Sciatic nerve (tissue), 2 donors: ENCODE data around the gene TBC1D1. TPM values are rescaled to one million over a fixed set of nuclear protein-coding genes. Genes with fewer than 3 reads are reported as not detected.

ENCODE experiments used
- ATAC-seq: fragments of 200-7000 bp; cut with Tn5 transposase; one replicate; pipeline ENCODE4 v1.9.1; 2020; ENCODE audit warnings: mild to moderate bottlenecking, moderate library complexity
- DNase-seq: peaks from one replicate; pipeline ENCODE4 v3.0.0-alpha.2; 2020; ENCODE audit warnings: low spot score
- intact Hi-C: fragments of 100-400 bp; cut with DNase I; formaldehyde crosslinking; loops from one replicate; pipeline ENCODE4 v1.14.2; 2022
- total RNA-seq: library from RNA; stranded (reverse); fragmentation: NEBNext Ultra II Directional; extraction: Animal tissue kit (Norgen Biotek cat#: 25700); gene quantifications from one replicate; pipeline ENCODE4 v1.2.1, GENCODE V29; 2021
- donor health status: DM: no; HTN: no; CAD: no.
- donor health status: DM: no; HTN: no; CAD: no.

The TBC1D1 gene
- total RNA-seq, 1 donor from 2014 or later, result 48.0 TPM

- ATAC-seq (no peak), DNase-seq (no peak)
- intact Hi-C loops, result no loop called here
Observed at GRCh38 chr4:38024206-38024509, 133.3 kb downstream of the TBC1D1 start.

GRCh38 chr4:38025665-38026064, 134.8 kb downstream of the TBC1D1 start:
- no peak for ATAC-seq
- intact Hi-C loops, result no loop called here
- no peak for DNase-seq

- DNase-seq (no peak), ATAC-seq (no peak)
- intact Hi-C loops, result no loop called here
Observed at GRCh38 chr4:38026158-38026740, 135.4 kb downstream of the TBC1D1 start.

- no peak for DNase-seq
- intact Hi-C loops, result loop anchor here (10.0 kb wide), 1 partner anchor 225 kb away; no protein-coding TSS in a partner anchor
- no peak for ATAC-seq
Observed at GRCh38 chr4:38030023-38030422, 139.1 kb downstream of the TBC1D1 start.

DNA sequence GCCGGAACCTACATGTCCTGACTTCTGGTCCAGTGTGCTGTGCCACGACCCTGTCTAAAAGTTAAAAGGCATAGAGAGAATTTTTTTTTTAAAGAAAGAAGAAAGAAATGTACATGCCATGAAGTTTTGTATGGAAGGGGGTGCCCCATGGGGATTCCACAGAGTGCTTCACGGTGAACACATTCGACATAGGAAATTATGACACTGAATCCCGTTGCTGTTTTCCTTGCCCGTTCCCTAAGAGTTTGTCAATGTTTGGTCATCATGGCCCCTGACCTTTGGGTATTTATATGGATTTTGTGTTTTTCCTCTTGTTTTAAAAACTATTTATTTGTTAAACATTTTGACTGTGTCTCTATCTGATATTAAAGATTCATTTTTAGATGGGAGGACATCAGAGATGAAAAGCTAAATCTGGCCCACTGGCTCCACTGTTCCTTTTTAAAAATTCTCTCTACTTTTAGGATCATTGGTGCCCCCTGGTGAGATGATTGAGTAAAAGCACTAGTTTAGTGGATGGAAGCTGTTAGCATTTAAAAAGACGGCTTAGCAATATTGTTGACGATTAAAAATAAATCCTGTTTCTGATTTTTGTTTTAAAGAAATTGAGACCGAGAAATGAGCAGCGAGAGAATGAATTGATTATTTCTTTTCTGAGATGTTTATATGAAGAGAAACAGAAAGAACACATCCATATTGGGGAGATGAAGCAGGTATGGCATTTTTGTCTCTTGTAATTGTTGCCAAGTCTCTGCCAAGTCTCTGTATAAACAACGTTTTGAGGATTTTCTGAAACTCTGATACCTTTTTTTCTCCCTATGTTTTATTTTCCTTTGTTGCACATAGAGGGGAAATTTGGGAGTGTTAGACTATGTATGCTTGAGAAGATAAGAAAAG, 144.3 kb downstream of the TBC1D1 start:
- ATAC-seq, result peak; percentile 45
- DNase-seq, result no peak
- intact Hi-C loops, result loop anchor here (10.0 kb wide), 1 partner anchor 230 kb away; no protein-coding TSS in a partner anchor

DNA sequence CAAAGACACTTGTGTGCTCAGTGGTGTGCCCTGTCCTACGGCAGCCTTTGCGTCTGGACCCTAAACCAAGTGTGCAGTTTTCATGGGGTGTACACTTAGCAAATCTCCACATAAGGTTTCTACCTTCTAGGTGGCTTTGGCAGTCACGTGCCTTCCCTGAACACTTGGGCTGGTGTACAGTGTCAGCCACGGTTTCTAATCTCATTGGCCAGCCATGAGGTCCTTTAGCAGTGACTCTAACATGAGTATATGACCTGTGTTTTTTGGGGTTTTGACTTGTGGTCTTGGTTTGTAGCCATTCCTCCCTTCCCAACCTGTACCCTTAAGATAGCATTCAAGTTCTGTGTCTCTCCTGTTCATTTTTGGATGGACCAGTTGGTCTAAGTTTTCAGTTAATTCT, 145.7 kb downstream of the TBC1D1 start:
- intact Hi-C loops, result loop anchor here (10.0 kb wide), 1 partner anchor 232 kb away; no protein-coding TSS in a partner anchor
- no peak for DNase-seq
- no peak for ATAC-seq

DNA sequence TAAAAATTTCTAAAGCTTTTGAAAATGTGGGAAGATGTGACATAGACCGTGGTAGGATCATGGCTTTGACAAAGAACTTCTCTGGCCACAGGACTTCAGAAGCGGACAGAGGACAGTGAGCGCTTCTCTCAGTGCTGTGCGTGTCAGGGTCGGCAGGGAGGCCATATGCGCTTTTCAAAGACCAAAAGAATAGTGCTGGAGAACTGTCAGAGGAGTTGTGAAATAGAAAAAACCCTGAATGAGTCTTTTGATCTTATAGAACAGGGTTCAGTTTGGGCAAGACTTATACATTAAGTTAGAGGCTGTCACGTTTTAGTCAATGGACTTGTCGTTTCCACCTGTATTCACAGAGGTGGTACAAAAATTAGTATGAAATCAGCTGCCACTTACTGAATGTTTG, 146.7 kb downstream of the TBC1D1 start:
- no peak for ATAC-seq
- DNase-seq, result no peak
- intact Hi-C loops, result loop anchor here (10.0 kb wide), 1 partner anchor 233 kb away; no protein-coding TSS in a partner anchor

DNA sequence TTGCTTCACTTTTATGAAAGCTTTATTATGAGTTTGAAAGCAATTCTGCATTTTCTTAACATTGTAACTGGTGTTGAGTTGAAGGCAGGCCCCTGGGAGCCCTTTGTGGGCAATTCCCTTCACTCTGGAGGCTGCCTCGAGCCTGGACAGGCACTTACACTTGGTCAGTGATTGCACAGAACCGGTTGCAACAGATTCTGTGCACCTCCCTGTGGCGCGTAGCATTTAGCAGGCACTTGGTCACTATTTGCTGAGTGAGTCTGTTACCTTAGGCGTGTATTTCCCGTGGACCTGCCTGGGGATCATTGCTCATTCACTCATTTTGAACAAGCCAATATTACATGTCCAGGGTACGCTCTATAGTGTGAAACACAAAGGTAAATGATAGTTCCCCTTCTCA, 149.7 kb downstream of the TBC1D1 start:
- no peak for ATAC-seq
- intact Hi-C loops, result no loop called here
- no peak for DNase-seq

- intact Hi-C loops, result no loop called here
- no peak for DNase-seq
- no peak for ATAC-seq
Observed at GRCh38 chr4:38044060-38044459, 153.2 kb downstream of the TBC1D1 start.

- ATAC-seq, result no peak
- DNase-seq, result no peak
- intact Hi-C loops, result no loop called here
Observed at GRCh38 chr4:38045289-38045988, 154.6 kb downstream of the TBC1D1 start.

DNA sequence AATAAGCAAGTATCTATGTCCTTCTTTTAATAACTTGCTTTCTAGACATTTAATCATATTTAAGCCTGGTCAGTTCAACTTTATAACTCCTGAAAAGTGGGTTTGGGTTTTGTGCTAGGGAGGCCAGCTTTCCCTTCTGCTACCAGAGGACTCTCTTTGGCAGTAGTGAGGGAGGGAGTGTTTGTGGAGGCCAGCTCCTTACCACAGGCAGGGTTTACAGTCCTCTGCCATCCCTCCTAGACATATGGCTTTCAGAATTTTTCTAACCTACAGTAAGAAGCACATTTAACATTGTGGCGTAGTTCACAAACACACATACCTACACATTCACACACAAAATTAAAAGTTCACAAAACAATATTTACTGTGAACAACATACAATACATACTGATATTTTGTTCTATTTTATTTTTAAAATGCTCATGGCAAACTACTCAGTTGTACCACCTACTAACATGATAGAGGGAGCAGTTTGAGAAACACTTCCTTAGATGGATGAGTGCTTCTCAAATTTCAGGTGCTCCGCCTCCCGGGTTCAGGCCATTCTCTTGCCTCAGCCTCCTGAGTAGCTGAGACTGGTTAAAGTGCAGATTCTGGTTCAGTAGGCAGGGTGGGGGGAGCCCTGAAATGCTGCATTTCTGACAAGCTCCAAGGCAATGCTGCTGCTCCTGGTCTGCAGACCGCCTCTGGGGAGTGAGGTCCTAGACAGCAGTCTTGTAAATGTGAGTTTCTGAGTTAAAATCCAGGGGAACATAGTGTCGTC, 156.0 kb downstream of the TBC1D1 start:
- ATAC-seq, result no peak
- intact Hi-C loops, result no loop called here

GRCh38 chr4:38049545-38050170, 158.8 kb downstream of the TBC1D1 start:
- DNase-seq, result no peak
- no peak for ATAC-seq
- intact Hi-C loops, result no loop called here

More for the DNA sequence above, 156.0 kb downstream of the TBC1D1 start:
- no peak for DNase-seq

DNA sequence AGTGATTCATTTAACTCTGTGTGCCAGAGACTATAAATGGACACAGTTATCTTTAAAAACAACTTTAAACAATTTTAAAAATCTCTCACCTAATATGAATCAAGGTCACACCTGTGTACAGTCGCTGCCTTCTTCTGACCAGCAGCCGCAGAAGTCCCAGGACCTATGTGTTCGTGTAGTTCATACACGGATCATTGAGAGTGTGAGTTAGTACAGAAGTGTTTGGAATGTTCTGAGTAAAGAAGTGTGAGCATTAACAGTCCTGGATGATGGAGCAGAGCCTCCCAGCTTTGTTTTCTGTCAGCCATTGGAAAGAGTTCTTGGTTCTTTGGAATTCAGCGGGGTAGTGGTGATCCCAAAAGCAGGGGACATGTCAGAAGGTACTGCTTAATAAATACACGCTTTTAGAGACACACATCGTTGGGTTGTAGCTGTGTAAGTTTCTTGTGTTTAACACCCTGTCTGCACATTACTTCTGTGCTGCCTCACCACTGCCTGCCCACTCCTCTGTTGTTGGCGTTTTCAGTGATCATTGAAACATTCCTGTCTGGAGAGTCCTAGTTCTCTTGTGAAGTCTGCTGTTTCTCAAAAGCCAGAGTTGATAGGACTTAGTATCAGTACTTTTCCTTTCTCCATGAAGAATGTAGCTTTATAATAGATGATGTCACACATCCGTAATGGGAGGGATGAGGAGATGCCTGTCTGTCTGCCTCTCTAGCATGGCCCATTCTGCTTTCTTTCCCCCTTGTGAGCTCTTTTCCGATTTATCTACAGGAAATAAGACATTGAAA, 159.9 kb downstream of the TBC1D1 start:
- intact Hi-C loops, result no loop called here
- ATAC-seq, result peak; percentile 35
- no peak for DNase-seq

- peak; percentile 28 for ATAC-seq
Observed at GRCh38 chr4:38055566-38055965, 164.7 kb downstream of the TBC1D1 start.

GRCh38 chr4:38056011-38056685, 165.3 kb downstream of the TBC1D1 start:
- ATAC-seq, result peak; percentile 44
- intact Hi-C loops, result no loop called here
- no peak for DNase-seq

More at GRCh38 chr4:38055566-38055965, 164.7 kb downstream of the TBC1D1 start:
- no peak for DNase-seq
- intact Hi-C loops, result no loop called here

GRCh38 chr4:38058151-38058550, 167.3 kb downstream of the TBC1D1 start:
- intact Hi-C loops, result no loop called here
- ATAC-seq (no peak), DNase-seq (no peak)

DNA sequence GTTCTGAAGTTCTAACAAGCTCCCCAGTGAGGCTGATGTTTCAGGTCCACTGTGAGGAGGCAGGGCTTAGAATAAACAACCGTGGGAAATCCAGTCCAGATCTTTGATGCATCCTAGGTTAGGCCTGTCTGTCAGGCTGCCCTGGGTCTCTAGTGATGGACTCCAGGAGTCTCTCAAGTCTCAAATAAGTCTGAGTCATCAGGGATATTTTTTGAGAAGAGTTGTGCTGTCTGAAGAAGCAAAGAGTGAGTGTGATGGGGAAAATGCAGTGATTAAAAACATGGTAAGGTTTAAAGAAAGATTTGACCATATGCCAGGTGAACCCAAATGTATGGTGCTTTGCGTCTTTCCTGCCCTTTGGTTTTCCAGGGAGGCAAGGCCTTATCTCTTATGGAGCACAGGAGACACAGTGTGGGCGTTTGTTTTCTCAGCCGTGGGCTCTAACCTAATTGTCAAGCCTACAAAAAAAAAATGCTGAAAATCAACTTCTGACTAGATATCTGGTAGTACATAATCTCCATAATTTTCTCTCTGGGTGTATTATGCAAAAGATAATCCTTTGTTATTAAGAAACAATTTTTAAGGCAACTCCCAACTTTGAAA, 170.0 kb downstream of the TBC1D1 start:
- intact Hi-C loops, result loop anchor here (10.0 kb wide), 2 partner anchors 254 to 614 kb away; no protein-coding TSS in a partner anchor
- ATAC-seq (no peak), DNase-seq (no peak)
